ENCODE measurements around the gene DMWD. TPM values are rescaled to one million over a fixed set of nuclear protein-coding genes. Genes with fewer than 3 reads are reported as not detected.

Gene DMWD
- total and polyA plus RNA-seq, 2 of the 13 experiments (the other 11 are each of a cell fraction or from before 2014, with no cell fraction given): 10.3 to 14.9 TPM

GRCh38 chr19:45770192-45771101 lies 22.2 kb downstream of the DMWD start (continued):
- TF ChIP-seq PHF5A (CRISPR knock-in tag; IDR thresholded peaks at IDR 0.05; ENCODE audit: low read depth, unreplicated experiment) (peak; percentile 78), ZNF639 (CRISPR knock-in tag; conservative IDR thresholded peaks at IDR 0.05) (no peak; the same call in 1 of the 2 replicates), ZNF747 (CRISPR knock-in tag; IDR thresholded peaks at IDR 0.05; ENCODE audit: borderline replicate concordance) (peak; percentile 71), YY1 (IDR thresholded peaks at IDR 0.05; ENCODE audit: insufficient read depth, insufficient replicate concordance, low read depth, low read length) (peak; percentile 25), ZNF589 (CRISPR knock-in tag; conservative IDR thresholded peaks at IDR 0.05) (peak; percentile 74; the same call in 1 of the 2 replicates), AFF4 (CRISPR knock-in tag; IDR thresholded peaks at IDR 0.05) (no peak), TOE1 (CRISPR knock-in tag; IDR thresholded peaks at IDR 0.05) (peak; percentile 77; the same call in 1 of the 2 replicates), FOXA3 (CRISPR knock-in tag; IDR thresholded peaks at IDR 0.05) (peak; percentile 41), MED8 (CRISPR knock-in tag; IDR thresholded peaks at IDR 0.05; ENCODE audit: insufficient replicate concordance) (peak; percentile 13), ZC3H4 (CRISPR knock-in tag; IDR thresholded peaks at IDR 0.05; ENCODE audit: borderline replicate concordance) (0 out of 2 replicates have a peak, but pooled peaks have one; percentile 52), ZXDC (CRISPR knock-in tag; IDR thresholded peaks at IDR 0.05) (peak; percentile 76; the same call in 1 of the 2 replicates), GLMP (CRISPR knock-in tag; IDR thresholded peaks at IDR 0.05; ENCODE audit: borderline replicate concordance) (no peak), ZNF275 (CRISPR knock-in tag; IDR thresholded peaks at IDR 0.05; ENCODE audit: borderline replicate concordance) (no peak), FOXP1 (IDR thresholded peaks at IDR 0.05) (no peak), FOXP1 (CRISPR knock-in tag; IDR thresholded peaks at IDR 0.05) (no peak), ZNF891 (CRISPR knock-in tag; IDR thresholded peaks at IDR 0.05) (peak; percentile 71)
